Stimulated activated CD4-positive, alpha-beta T cell treated with anti-CD3 and anti-CD28 coated beads, Interleukin-4, amount 100 ng/mL, for 24 hours (primary cell): ENCODE measurements around the gene RXRA.

Experiments
- DNase-seq: peaks from one replicate; pipeline ENCODE4 v3.0.0-alpha.2; 2020

The RXRA gene

GRCh38 chr9:134477342-134477925 lies 151.2 kb downstream of the RXRA start:
- no peak for DNase-seq

- DNase-seq: no peak
Measured at GRCh38 chr9:134477927-134478326, 151.7 kb downstream of the RXRA start.

GRCh38 chr9:134481762-134482161 lies 155.5 kb downstream of the RXRA start:
- no peak for DNase-seq

- DNase-seq: no peak
Measured at GRCh38 chr9:134482226-134482625, 156.0 kb downstream of the RXRA start.

- DNase-seq: no peak
Measured at GRCh38 chr9:134483361-134484184, 157.3 kb downstream of the RXRA start.

GRCh38 chr9:134484479-134484878 lies 158.2 kb downstream of the RXRA start:
- DNase-seq: no peak

- DNase-seq: no peak
Measured at GRCh38 chr9:134485653-134486052, 159.4 kb downstream of the RXRA start.

GRCh38 chr9:134486143-134486591 lies 159.9 kb downstream of the RXRA start:
- DNase-seq: no peak

GRCh38 chr9:134486596-134486995 lies 160.3 kb downstream of the RXRA start:
- no peak for DNase-seq
